AG09309 (cell line): ENCODE measurements around the gene IGFBP7.

Experiments used
- DNase-seq: peaks from one replicate; pipeline ENCODE4 v3.0.0-alpha.2; 2010; ENCODE audit warnings: low read depth
- H3K4me3 ChIP-seq: 2 replicates; pipeline ENCODE4 v1.5.1; 2011; ENCODE audit warnings: mild to moderate bottlenecking, low read depth, low read length, moderate library complexity; ENCODE audit not compliant: control insufficient read depth
- TF ChIP-seq, protein P1 (sequence below): IDR thresholded peaks from 2 replicates; pipeline ENCODE4 v1.5.1; 2011; ENCODE audit warnings: mild to moderate bottlenecking, low read depth, low read length, inconsistent platforms; ENCODE audit not compliant: insufficient read depth, control insufficient read depth; ENCODE audit errors: missing control alignments

IGFBP7 gene

DNA sequence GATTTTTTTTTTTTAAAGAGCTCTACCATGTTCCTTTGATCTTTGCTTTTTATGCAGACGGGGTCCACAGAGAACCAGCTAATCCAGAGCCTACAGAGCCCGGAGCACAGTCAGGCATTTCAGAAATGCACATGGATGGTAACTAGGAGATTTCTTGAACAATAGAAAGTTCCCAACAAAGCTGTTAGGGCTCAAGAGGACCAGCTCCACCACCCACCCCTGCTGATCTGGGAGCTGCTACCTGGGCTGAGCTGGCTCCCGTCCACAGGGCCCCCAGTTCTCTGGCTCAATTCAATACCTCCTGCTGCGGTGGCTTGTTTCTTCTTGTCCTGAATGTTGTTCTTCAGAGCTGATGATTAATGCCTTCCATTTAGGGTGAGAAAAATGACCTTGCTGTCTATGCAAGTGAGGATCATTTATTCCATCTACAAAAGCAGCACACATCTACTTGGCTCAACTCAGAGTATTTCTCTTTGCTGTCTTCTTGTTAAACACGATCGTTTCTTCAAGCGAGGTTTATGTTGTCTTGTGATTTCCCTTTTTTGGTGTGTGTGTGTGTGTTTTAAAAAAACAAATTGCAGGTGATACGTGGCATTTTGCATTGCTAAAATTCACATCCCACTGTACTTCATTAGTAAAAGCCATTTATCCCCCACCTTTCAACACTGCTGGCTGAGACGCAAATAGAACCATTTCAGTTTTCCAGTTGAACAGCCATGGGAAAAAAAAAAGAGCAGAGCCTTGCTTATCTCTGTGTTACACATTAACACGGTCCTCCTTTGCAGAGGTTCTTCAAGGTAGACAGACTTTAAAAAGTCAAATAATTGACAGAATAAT, 31.3 kb downstream of the IGFBP7 start:
- TF ChIP-seq, protein P1, sequence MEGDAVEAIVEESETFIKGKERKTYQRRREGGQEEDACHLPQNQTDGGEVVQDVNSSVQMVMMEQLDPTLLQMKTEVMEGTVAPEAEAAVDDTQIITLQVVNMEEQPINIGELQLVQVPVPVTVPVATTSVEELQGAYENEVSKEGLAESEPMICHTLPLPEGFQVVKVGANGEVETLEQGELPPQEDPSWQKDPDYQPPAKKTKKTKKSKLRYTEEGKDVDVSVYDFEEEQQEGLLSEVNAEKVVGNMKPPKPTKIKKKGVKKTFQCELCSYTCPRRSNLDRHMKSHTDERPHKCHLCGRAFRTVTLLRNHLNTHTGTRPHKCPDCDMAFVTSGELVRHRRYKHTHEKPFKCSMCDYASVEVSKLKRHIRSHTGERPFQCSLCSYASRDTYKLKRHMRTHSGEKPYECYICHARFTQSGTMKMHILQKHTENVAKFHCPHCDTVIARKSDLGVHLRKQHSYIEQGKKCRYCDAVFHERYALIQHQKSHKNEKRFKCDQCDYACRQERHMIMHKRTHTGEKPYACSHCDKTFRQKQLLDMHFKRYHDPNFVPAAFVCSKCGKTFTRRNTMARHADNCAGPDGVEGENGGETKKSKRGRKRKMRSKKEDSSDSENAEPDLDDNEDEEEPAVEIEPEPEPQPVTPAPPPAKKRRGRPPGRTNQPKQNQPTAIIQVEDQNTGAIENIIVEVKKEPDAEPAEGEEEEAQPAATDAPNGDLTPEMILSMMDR, result no peak
- DNase-seq, result no peak
- H3K4me3 ChIP-seq, result no peak overlapping the region

DNA sequence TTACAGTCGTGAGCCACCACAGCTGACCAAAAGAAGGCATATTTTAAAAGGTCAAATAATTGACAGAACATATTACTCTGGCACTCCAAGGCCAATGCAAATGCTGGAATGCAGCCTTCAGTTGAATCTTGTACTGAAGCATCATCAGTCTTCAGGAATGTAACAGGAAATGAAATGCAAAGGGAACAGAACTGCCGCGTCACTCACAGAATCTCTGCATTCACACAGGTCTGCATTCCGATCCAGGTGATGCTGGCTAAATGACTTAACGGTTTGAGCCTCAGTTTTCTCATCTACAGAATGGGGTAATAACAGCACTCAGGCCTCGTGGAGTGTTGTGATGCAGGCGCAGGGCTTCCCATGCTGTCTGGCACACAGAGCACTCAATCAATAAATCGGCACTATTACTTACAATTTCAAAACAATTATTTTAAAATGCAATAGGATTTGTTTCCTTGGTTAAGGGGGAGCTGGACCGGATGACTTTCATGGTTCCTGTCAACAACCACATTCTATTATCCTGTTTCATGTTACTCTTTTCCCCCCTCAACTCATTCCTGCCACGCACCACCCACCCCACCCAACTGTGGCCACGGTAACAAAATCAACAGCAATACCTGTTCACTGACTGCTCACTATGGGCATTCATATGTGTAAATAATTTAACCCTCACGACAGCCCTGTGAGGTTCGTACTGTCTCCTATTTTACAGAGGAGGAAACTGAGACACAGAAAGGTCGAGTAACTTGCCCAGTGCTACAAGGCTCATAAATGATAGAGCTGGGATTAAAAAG, 32.4 kb downstream of the IGFBP7 start:
- H3K4me3 ChIP-seq, result no peak overlapping the region
- TF ChIP-seq, protein P1, result no peak
- DNase-seq, result no peak

DNA sequence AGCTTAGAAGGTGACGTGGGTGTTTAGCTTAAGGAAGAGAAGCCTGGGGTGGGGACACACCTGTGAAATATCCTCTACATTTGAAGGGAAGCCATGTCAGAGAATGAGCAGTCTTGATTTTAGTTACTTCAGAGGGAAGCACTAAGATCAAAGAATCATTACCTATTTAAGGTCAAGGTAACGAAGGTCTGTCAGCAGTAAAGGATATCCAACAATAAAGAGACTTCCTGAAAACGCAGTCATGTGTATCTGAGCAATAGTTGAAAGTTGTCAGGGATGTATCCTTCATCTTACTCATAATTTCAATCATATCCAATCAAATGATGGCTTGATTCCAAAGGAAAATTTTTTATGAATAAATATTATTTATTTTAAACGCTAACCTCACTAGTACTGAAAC, 33.5 kb downstream of the IGFBP7 start:
- no peak overlapping the region for H3K4me3 ChIP-seq
- TF ChIP-seq, protein P1, result no peak
- DNase-seq, result no peak

DNA sequence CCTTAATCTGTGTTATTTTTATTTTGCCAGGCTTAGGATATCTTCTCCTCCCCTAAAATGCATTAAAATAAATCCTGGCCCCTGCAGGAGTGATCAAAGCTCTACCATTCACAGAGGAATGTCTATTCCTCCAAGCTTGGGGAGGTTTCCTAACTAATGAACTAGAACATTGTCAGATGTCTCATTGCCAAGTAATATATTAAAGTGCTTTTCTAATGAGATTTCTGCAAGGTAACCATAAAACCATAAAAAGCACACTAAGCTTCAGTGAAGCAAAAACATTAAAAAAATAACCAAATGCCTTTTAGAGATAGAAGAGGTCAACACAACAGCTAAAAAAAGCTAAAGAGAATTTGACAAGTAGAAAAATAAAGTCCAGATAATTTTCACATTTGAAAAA, 34.8 kb downstream of the IGFBP7 start:
- no peak overlapping the region for H3K4me3 ChIP-seq
- TF ChIP-seq, protein P1, result no peak
- DNase-seq, result no peak

DNA sequence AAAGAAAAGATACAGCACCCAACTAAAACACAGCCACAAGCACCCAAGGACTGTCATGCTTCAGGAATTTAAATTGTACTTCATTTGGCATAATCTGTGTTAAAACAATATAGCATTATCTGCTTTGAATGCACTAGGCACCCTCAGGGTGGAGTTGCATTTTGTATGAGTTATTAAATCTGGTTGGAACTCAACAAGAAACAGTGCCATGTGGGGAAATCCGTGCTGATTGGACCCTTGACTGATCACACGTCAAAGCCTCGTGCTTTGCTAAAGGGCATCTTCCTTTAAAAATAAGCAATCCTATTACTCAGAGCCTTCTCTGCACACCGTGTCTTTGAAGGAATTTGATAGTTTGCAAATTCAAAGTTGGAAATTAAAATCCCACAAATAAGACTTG, 35.4 kb downstream of the IGFBP7 start:
- no peak overlapping the region for H3K4me3 ChIP-seq
- peak; percentile 80 for DNase-seq
- TF ChIP-seq, protein P1, result no peak

DNA sequence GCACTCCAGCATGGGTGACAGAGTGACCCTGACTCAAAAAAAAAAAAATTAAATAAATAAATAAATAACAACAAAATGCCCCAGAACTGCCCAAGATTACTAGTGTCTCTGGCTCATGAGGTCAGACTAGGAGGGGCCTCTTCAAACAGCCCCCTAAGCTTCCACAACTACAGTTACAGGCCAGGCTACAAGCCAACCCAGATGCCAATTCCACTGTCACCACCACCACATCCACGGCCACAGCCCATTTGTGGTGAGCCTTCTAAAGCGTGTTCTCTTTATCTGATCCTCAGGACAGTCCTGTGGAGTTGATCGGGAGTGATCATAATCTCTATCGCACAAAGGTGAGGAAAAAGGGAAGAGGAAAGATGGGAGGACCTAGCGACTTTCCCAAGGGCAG, 36.6 kb downstream of the IGFBP7 start:
- DNase-seq, result no peak
- TF ChIP-seq, protein P1, result no peak
- no peak overlapping the region for H3K4me3 ChIP-seq
